AG10803 (cell line): ENCODE measurements around the gene SLIRP.

Experiments used
- DNase-seq: peaks from one replicate; pipeline ENCODE4 v3.0.0; 2010; ENCODE audit warnings: low read depth
- H3K4me3 ChIP-seq: 2 replicates; pipeline ENCODE4 v1.5.1; 2011; ENCODE audit warnings: mild to moderate bottlenecking, low read length, control low read depth
- TF ChIP-seq, protein P1 (sequence below): conservative IDR thresholded peaks from 2 replicates; pipeline ENCODE4 v1.5.1; 2011; ENCODE audit warnings: mild to moderate bottlenecking, low read length, control low read depth, inconsistent platforms

SLIRP gene

GRCh38 chr14:77714926-77715325 is 7.0 kb downstream of the SLIRP start:
- DNase-seq: no peak
- H3K4me3 ChIP-seq: no peak overlapping the region
- TF ChIP-seq, protein P1, sequence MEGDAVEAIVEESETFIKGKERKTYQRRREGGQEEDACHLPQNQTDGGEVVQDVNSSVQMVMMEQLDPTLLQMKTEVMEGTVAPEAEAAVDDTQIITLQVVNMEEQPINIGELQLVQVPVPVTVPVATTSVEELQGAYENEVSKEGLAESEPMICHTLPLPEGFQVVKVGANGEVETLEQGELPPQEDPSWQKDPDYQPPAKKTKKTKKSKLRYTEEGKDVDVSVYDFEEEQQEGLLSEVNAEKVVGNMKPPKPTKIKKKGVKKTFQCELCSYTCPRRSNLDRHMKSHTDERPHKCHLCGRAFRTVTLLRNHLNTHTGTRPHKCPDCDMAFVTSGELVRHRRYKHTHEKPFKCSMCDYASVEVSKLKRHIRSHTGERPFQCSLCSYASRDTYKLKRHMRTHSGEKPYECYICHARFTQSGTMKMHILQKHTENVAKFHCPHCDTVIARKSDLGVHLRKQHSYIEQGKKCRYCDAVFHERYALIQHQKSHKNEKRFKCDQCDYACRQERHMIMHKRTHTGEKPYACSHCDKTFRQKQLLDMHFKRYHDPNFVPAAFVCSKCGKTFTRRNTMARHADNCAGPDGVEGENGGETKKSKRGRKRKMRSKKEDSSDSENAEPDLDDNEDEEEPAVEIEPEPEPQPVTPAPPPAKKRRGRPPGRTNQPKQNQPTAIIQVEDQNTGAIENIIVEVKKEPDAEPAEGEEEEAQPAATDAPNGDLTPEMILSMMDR: no peak

DNA sequence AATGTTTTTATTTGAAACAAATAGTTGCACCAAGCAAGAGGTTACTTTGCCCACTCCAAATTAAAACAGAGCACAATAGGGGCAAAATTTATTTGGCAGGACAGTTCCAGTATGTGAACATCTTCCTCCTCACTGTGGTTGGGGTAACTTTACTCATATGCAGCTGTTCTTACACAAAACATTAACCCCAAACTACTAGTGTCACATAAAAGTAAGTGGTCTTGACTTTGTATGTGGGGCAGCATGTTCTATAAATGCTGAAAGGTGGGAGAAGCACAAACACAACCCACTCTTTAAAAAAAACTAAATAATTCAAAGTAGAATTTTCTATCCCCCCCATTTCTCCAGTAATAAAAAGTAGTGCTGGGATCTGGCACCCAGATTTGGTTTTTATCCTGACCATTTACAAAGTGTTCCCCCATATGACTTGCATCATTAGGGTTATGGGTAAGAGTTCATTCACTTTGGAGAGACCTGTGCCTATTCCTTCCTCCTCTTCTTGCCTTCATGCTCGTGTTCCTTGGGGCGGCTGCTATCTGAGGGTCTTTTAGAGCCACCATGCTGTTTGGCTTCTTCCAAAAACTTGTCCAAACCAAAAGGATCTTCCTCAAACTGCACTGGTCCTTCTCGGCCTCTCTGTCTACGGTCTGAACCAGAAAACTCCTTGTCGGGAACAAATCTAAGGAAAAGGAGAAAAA is 9.9 kb downstream of the SLIRP start:
- no peak for DNase-seq
- TF ChIP-seq, protein P1: no peak
- H3K4me3 ChIP-seq: no peak overlapping the region

GRCh38 chr14:77721437-77721836 is 13.5 kb downstream of the SLIRP start:
- H3K4me3 ChIP-seq: no peak overlapping the region
- TF ChIP-seq, protein P1: no peak
- no peak for DNase-seq

DNA sequence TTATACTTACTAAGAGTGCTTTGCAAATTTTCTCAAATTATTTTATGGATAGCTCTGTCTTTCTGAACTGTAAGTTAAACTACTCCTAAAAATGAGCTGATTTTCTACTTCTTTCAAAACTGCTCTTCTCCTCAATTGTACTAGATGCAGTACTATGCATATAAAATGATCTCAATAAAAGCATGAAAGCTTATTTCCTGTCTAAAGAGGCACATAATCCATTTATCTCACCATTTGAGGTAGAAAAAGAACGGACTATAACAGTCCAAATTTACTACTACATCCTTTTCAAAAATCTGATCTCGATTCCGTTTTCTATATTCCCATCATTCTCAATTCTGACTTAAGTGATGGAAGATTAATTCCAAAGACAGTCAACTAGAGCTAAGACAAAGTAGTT is 14.4 kb downstream of the SLIRP start:
- DNase-seq: no peak
- TF ChIP-seq, protein P1: no peak
- no peak overlapping the region for H3K4me3 ChIP-seq

GRCh38 chr14:77730976-77731497 is 23.1 kb downstream of the SLIRP start:
- no peak overlapping the region for H3K4me3 ChIP-seq
- peak; percentile 69 for DNase-seq
- TF ChIP-seq, protein P1: no peak

GRCh38 chr14:77738559-77739250 is 30.8 kb downstream of the SLIRP start:
- peak; percentile 32 for DNase-seq
- no peak overlapping the region for H3K4me3 ChIP-seq
- TF ChIP-seq, protein P1: no peak

DNA sequence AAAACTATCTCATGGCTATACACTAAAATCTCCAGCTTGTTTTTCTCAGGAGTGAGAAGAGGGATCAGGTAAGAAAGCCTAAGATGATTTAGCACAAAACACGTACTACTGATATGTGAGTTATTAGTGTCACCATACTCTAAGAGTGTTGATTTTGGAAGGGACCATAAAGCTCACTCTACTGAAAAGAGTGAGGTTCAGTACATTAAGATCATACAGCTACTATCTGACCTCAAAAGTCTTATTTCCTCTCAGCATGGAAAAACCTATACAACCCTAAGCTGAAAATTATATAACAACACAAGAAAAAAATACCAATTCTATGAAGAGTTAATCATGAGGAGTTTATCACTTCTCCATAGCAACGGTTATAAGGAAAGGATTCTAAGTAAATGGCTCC is 33.5 kb downstream of the SLIRP start:
- TF ChIP-seq, protein P1: no peak
- no peak for DNase-seq
- no peak overlapping the region for H3K4me3 ChIP-seq
